ENCODE data around the gene TUBA4B. TPM values are rescaled to one million over a fixed set of nuclear protein-coding genes. Genes with fewer than 3 reads are reported as not detected.

Gene TUBA4B
- total RNA-seq, 4 donors from 2014 or later, result not detected

- peaks cover 0 to 23% (median 4%) of the 10 kb centered on the region in 3 donors for H3K4me1 ChIP-seq
- 68 to 81% methylated on average over 3 to 8 of the region's 14 CpGs for WGBS, 2 donors (ENCODE audit: low coverage in 1 of 2)
- peaks cover 17% of the 10 kb centered on the region for H3K27me3 ChIP-seq
- no peaks in the 10 kb centered on the region for H3K9me3 ChIP-seq
- H3K27ac ChIP-seq, result no peak overlapping the region
- H3K4me3 ChIP-seq, result no peak overlapping the region
- no peak for TF ChIP-seq POLR2AphosphoS5 (IDR thresholded peaks at IDR 0.05)
- TF ChIP-seq EP300 (IDR thresholded peaks at IDR 0.05), result no peak
- no peak for TF ChIP-seq POLR2A (IDR thresholded peaks at IDR 0.05)
- TF ChIP-seq CTCF (IDR thresholded peaks at IDR 0.05), result no peak
- H3K36me3 ChIP-seq, result no peaks in the 10 kb centered on the region
- no peak for ATAC-seq
Observed at GRCh38 chr2:219296142-219296541, 43.1 kb downstream of the TUBA4B start.

GRCh38 chr2:219296631-219297391 is 43.8 kb downstream of the TUBA4B start:
- H3K27me3 ChIP-seq, result peaks cover 24% of the 10 kb centered on the region
- H3K27ac ChIP-seq, result no peak overlapping the region
- no peak overlapping the region for H3K4me3 ChIP-seq
- WGBS, 2 donors (ENCODE audit: low coverage in 1 of 2), result 90% methylated on average over 2 of the region's 25 CpGs; no CpG with 5 or more reads in 1 of the 2 donors
- H3K4me1 ChIP-seq, result peaks cover 0 to 23% (median 4%) of the 10 kb centered on the region in 3 donors
- ATAC-seq, result no peak
- no peaks in the 10 kb centered on the region for H3K9me3 ChIP-seq
- TF ChIP-seq EP300 (IDR thresholded peaks at IDR 0.05) (no peak), POLR2AphosphoS5 (IDR thresholded peaks at IDR 0.05) (no peak), CTCF (IDR thresholded peaks at IDR 0.05) (no peak), POLR2A (IDR thresholded peaks at IDR 0.05) (no peak)
- H3K36me3 ChIP-seq, result no peaks in the 10 kb centered on the region

GRCh38 chr2:219297766-219298456 is 44.9 kb downstream of the TUBA4B start:
- Histone ChIP-seq H3K27me3 (peaks cover 35% of the 10 kb centered on the region), H3K27ac (no peak overlapping the region), H3K9me3 (no peaks in the 10 kb centered on the region), H3K36me3 (no peaks in the 10 kb centered on the region), H3K4me1 (peaks cover 0 to 23% (median 4%) of the 10 kb centered on the region in 3 donors), H3K4me3 (no peak overlapping the region)
- ATAC-seq, result no peak
- 59% methylated on average over 6 of the region's 14 CpGs; no CpG with 5 or more reads in 1 of the 2 donors for WGBS, 2 donors (ENCODE audit: low coverage in 1 of 2)
- TF ChIP-seq CTCF (IDR thresholded peaks at IDR 0.05) (no peak), EP300 (IDR thresholded peaks at IDR 0.05) (no peak), POLR2A (IDR thresholded peaks at IDR 0.05) (no peak), POLR2AphosphoS5 (IDR thresholded peaks at IDR 0.05) (no peak)

- no peak for TF ChIP-seq EP300 (IDR thresholded peaks at IDR 0.05)
- TF ChIP-seq CTCF (IDR thresholded peaks at IDR 0.05), result peak; percentile 97 to 100 (median 99)
- no peak for TF ChIP-seq POLR2A (IDR thresholded peaks at IDR 0.05)
- TF ChIP-seq POLR2AphosphoS5 (IDR thresholded peaks at IDR 0.05), result no peak
- H3K4me1 ChIP-seq, result peaks cover 0 to 22% (median 4%) of the 10 kb centered on the region in 3 donors
- peaks cover 43% of the 10 kb centered on the region for H3K27me3 ChIP-seq
- no peaks in the 10 kb centered on the region for H3K9me3 ChIP-seq
- H3K36me3 ChIP-seq, result no peaks in the 10 kb centered on the region
- peak; percentile 71 for ATAC-seq
- H3K27ac ChIP-seq, result no peak overlapping the region
- no peak overlapping the region for H3K4me3 ChIP-seq
- WGBS, 2 donors (ENCODE audit: low coverage in 1 of 2), result 0 to 67% methylated on average over 3 to 10 of the region's 15 CpGs
Observed at GRCh38 chr2:219298759-219299371, 45.8 kb downstream of the TUBA4B start.
